Measurements from ENCODE around the gene TENM3.

- no peak for TF ChIP-seq CTCF (IDR thresholded peaks at IDR 0.05; ENCODE audit: low read depth, low read length, poor library complexity, severe bottlenecking)
- TF ChIP-seq EZH2phosphoT487 (IDR thresholded peaks at IDR 0.05; ENCODE audit: borderline replicate concordance, low read length) = no peak
Observed at GRCh38 chr4:182219411-182220056, 23.7 kb upstream of the TENM3 start.
